Measurements from ENCODE around the gene SHB.

Gene SHB

DNA sequence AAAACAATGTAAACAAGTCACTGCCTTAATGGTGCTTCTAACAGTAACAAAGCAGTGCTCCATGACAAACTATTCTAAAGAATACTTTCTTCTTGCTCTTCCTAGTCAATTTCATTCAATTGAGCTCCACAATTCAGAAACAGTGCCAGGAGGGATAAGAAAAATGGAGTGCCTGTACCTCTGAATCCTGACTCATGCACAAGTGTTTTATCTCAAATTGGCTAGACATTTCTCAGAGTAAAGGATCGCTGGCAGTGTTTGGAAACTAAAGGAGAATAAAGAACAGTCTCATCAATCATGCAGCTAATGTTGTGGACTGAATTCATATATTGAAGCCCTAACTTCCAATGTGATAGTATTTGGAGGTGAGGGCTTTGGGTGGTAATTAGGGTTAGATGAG is 192.7 kb downstream of the SHB start:
- Histone ChIP-seq H3K18ac (ENCODE audit: low read length) (no peak overlapping the region), H4K8ac (ENCODE audit: low read depth, low read length) (no peak overlapping the region)

DNA sequence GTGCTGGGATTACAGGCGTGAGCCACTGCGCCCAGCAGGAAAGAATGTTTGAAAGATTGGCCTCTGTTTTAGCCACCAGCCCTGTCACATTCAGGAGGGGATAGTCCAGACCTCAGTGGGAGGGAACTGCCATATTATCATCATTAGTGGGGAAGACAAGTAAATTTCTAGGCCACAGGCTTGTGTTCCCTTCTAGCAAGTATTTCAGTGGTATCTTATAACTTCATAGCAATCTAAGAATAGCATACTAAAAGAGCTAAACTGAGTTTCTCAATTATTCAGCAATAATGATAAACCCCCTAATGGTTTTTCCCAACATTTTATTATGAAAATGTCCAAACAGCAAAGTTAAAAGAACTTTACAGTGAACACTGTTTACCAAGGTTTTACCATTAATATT is 195.1 kb downstream of the SHB start:
- Histone ChIP-seq H4K8ac (ENCODE audit: low read depth, low read length) (no peak overlapping the region), H3K79me2 (ENCODE audit: control insufficient read depth, insufficient read depth, low read length, poor library complexity) (no peaks in the 10 kb centered on the region), H3K14ac (ENCODE audit: low read length) (no peak overlapping the region), H3K4me1 (ENCODE audit: control insufficient read depth in 1 of 2, insufficient read depth in 2 of 2, low read length in 2 of 2) (no peaks in the 10 kb centered on the region), H3K27ac (ENCODE audit: low read depth, low read length) (no peak overlapping the region), H3K4ac (ENCODE audit: low read depth, low read length) (no peak overlapping the region), H2AK5ac (ENCODE audit: low read length) (no peak overlapping the region), H3K9me3 (ENCODE audit: insufficient read depth, low read depth, low read length) (peaks cover 2% of the 10 kb centered on the region), H2BK120ac (ENCODE audit: insufficient read depth, low read length, poor library complexity) (no peak overlapping the region), H3K23ac (ENCODE audit: low read length) (no peak overlapping the region), H3K27me3 (ENCODE audit: insufficient read depth, low read length) (no peaks in the 10 kb centered on the region), H2BK5ac (ENCODE audit: low read depth, low read length, poor library complexity) (no peak overlapping the region), H3K4me2 (ENCODE audit: low read length) (no peak overlapping the region), H3K18ac (ENCODE audit: low read length) (no peak overlapping the region), H3K4me3 (ENCODE audit: low read depth, low read length) (no peak overlapping the region), H3K36me3 (ENCODE audit: control insufficient read depth in 1 of 2, insufficient read depth in 2 of 2, low read length in 2 of 2) (peaks cover 2% of the 10 kb centered on the region in 2 experiments), H2BK12ac (ENCODE audit: low read length) (no peak overlapping the region), H4K91ac (ENCODE audit: low read depth, low read length) (no peak overlapping the region), H3K79me1 (ENCODE audit: low read length) (no peaks in the 10 kb centered on the region), H3K9ac (ENCODE audit: low read length) (no peak overlapping the region), H2AFZ (ENCODE audit: insufficient read depth, low read length, poor library complexity) (no peak overlapping the region), H4K12ac (ENCODE audit: low read depth, low read length) (no peak overlapping the region)
- WGBS (ENCODE audit: extremely low coverage, insufficient coverage, insufficient read length) = no CpG with 5 or more reads among the region's 2 CpGs
- no peak for DNase-seq

More for the DNA sequence above, 192.7 kb downstream of the SHB start:
- Histone ChIP-seq H3K4me3 (ENCODE audit: low read depth, low read length) (no peak overlapping the region), H4K91ac (ENCODE audit: low read depth, low read length) (no peak overlapping the region), H2BK120ac (ENCODE audit: insufficient read depth, low read length, poor library complexity) (no peak overlapping the region), H3K79me2 (ENCODE audit: control insufficient read depth, insufficient read depth, low read length, poor library complexity) (no peaks in the 10 kb centered on the region), H4K12ac (ENCODE audit: low read depth, low read length) (no peak overlapping the region), H3K14ac (ENCODE audit: low read length) (no peak overlapping the region), H2AFZ (ENCODE audit: insufficient read depth, low read length, poor library complexity) (no peak overlapping the region), H3K79me1 (ENCODE audit: low read length) (no peaks in the 10 kb centered on the region), H3K36me3 (ENCODE audit: control insufficient read depth in 1 of 2, insufficient read depth in 2 of 2, low read length in 2 of 2) (peaks cover 2 to 4% of the 10 kb centered on the region in 2 experiments), H3K9ac (ENCODE audit: low read length) (no peak overlapping the region), H3K27me3 (ENCODE audit: insufficient read depth, low read length) (no peaks in the 10 kb centered on the region), H3K27ac (ENCODE audit: low read depth, low read length) (no peak overlapping the region), H2AK5ac (ENCODE audit: low read length) (no peak overlapping the region), H2BK12ac (ENCODE audit: low read length) (no peak overlapping the region), H3K4me2 (ENCODE audit: low read length) (no peak overlapping the region), H3K4ac (ENCODE audit: low read depth, low read length) (no peak overlapping the region), H3K23ac (ENCODE audit: low read length) (no peak overlapping the region), H3K9me3 (ENCODE audit: insufficient read depth, low read depth, low read length) (peaks cover 2% of the 10 kb centered on the region), H2BK5ac (ENCODE audit: low read depth, low read length, poor library complexity) (no peak overlapping the region), H3K4me1 (ENCODE audit: control insufficient read depth in 1 of 2, insufficient read depth in 2 of 2, low read length in 2 of 2) (no peaks in the 10 kb centered on the region)
- no CpG with 5 or more reads among the region's 1 CpG for WGBS (ENCODE audit: extremely low coverage, insufficient coverage, insufficient read length)
- no peak for DNase-seq

DNA sequence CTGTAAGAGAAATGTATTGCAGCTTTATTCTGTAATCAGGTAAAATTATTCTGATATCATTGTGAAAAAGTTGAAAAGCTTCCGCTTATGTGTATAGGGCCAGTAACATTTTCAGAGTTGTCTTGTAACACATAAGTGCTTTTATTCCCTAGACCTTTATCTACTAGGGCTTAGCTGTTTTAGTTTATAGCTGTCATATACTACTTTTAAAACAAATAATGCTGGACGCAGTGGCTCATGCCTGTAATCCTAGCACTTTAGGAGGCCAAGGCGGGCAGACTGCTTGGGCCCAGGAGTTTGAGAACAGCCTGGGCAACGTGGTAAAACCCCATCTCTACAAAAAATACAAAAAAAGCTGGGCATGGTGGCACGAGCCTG is 198.2 kb downstream of the SHB start:
- H4K12ac ChIP-seq (ENCODE audit: low read depth, low read length) = no peak overlapping the region
- no peak overlapping the region for H3K27ac ChIP-seq (ENCODE audit: low read depth, low read length)
- no peak for DNase-seq
- H3K14ac ChIP-seq (ENCODE audit: low read length) = no peak overlapping the region
- H2AFZ ChIP-seq (ENCODE audit: insufficient read depth, low read length, poor library complexity) = no peak overlapping the region
- no peak overlapping the region for H2BK5ac ChIP-seq (ENCODE audit: low read depth, low read length, poor library complexity)
- no peak overlapping the region for H2BK12ac ChIP-seq (ENCODE audit: low read length)
- H3K27me3 ChIP-seq (ENCODE audit: insufficient read depth, low read length) = no peaks in the 10 kb centered on the region
- H2AK5ac ChIP-seq (ENCODE audit: low read length) = no peak overlapping the region
- no peaks in the 10 kb centered on the region for H3K9me3 ChIP-seq (ENCODE audit: insufficient read depth, low read depth, low read length)
- H3K23ac ChIP-seq (ENCODE audit: low read length) = no peak overlapping the region
- H3K4me3 ChIP-seq (ENCODE audit: low read depth, low read length) = no peak overlapping the region
- no peak overlapping the region for H3K18ac ChIP-seq (ENCODE audit: low read length)
- no CpG with 5 or more reads among the region's 5 CpGs for WGBS (ENCODE audit: extremely low coverage, insufficient coverage, insufficient read length)
- no peaks in the 10 kb centered on the region for H3K79me1 ChIP-seq (ENCODE audit: low read length)
- H4K91ac ChIP-seq (ENCODE audit: low read depth, low read length) = no peak overlapping the region
- H4K8ac ChIP-seq (ENCODE audit: low read depth, low read length) = no peak overlapping the region
- H3K36me3 ChIP-seq (ENCODE audit: control insufficient read depth in 1 of 2, insufficient read depth in 2 of 2, low read length in 2 of 2) = no peaks in the 10 kb centered on the region
- no peak overlapping the region for H2BK120ac ChIP-seq (ENCODE audit: insufficient read depth, low read length, poor library complexity)
- no peak overlapping the region for H3K4ac ChIP-seq (ENCODE audit: low read depth, low read length)
- H3K9ac ChIP-seq (ENCODE audit: low read length) = no peak overlapping the region
- H3K4me1 ChIP-seq (ENCODE audit: control insufficient read depth in 1 of 2, insufficient read depth in 2 of 2, low read length in 2 of 2) = no peaks in the 10 kb centered on the region
- no peak overlapping the region for H3K4me2 ChIP-seq (ENCODE audit: low read length)
- no peaks in the 10 kb centered on the region for H3K79me2 ChIP-seq (ENCODE audit: control insufficient read depth, insufficient read depth, low read length, poor library complexity)

DNA sequence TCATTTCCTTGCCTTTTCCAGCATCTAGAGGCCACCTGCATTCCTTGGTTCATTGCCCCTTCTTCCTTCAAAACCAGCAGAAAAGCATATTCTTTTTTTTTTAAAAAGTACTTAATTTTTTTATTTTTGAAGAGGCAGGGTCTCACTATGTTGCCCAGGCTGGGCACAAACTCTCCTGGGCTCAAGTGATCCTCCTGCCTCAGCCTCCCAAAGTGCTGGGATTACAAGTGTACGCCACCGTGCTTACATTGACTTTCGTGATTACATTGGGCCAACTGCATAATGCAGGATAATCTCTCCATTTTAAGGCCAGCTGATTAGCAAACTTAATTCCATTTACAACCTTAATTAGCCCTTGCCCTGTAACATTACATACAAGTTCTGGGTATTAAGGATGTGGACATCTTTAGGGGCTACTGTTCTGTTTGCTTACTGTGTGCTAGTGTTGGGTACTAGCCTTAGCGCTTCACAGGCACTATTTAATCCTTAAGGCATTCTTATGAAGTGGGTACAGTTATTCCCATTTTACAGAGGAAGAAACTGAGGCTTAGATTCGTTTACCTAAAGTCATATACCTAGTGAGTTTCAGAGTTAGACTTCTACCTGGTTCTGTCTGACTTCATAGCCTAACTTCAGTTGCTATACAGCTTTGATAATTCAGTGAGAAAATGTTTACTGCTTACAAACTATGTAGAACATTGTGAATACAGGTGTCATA is 198.8 kb downstream of the SHB start:
- no peak for DNase-seq
- Histone ChIP-seq H2BK120ac (ENCODE audit: insufficient read depth, low read length, poor library complexity) (no peak overlapping the region), H2AK5ac (ENCODE audit: low read length) (no peak overlapping the region), H3K9ac (ENCODE audit: low read length) (no peak overlapping the region), H3K27ac (ENCODE audit: low read depth, low read length) (no peak overlapping the region), H4K8ac (ENCODE audit: low read depth, low read length) (no peak overlapping the region), H3K4ac (ENCODE audit: low read depth, low read length) (no peak overlapping the region), H3K36me3 (ENCODE audit: control insufficient read depth in 1 of 2, insufficient read depth in 2 of 2, low read length in 2 of 2) (no peaks in the 10 kb centered on the region), H2BK5ac (ENCODE audit: low read depth, low read length, poor library complexity) (no peak overlapping the region), H3K23ac (ENCODE audit: low read length) (no peak overlapping the region), H3K79me1 (ENCODE audit: low read length) (no peaks in the 10 kb centered on the region), H3K14ac (ENCODE audit: low read length) (no peak overlapping the region), H4K91ac (ENCODE audit: low read depth, low read length) (no peak overlapping the region), H3K9me3 (ENCODE audit: insufficient read depth, low read depth, low read length) (no peaks in the 10 kb centered on the region), H2AFZ (ENCODE audit: insufficient read depth, low read length, poor library complexity) (no peak overlapping the region), H3K4me1 (ENCODE audit: control insufficient read depth in 1 of 2, insufficient read depth in 2 of 2, low read length in 2 of 2) (no peaks in the 10 kb centered on the region), H3K4me3 (ENCODE audit: low read depth, low read length) (no peak overlapping the region), H3K4me2 (ENCODE audit: low read length) (no peak overlapping the region), H3K18ac (ENCODE audit: low read length) (no peak overlapping the region), H3K27me3 (ENCODE audit: insufficient read depth, low read length) (no peaks in the 10 kb centered on the region), H4K12ac (ENCODE audit: low read depth, low read length) (no peak overlapping the region), H2BK12ac (ENCODE audit: low read length) (no peak overlapping the region), H3K79me2 (ENCODE audit: control insufficient read depth, insufficient read depth, low read length, poor library complexity) (no peaks in the 10 kb centered on the region)
- WGBS (ENCODE audit: extremely low coverage, insufficient coverage, insufficient read length) = no CpG with 5 or more reads among the region's 5 CpGs
